GM23248 (cell line): ENCODE data around the gene PAQR5. TPM values are rescaled to one million over a fixed set of nuclear protein-coding genes. Genes with fewer than 3 reads are reported as not detected.

Source experiments
- DNase-seq: peaks from one replicate; pipeline ENCODE4 v3.0.0-alpha.2; 2015
- H2AFZ ChIP-seq: fragments of 200-600 bp; sonication (generic); 2 replicates; pipeline ENCODE4 v1.6.1; 2016; ENCODE audit warnings: antibody characterized with exemption
- H3F3A ChIP-seq: fragments of 200-600 bp; sonication (generic); 2 replicates; pipeline ENCODE4 v1.6.1; 2016; ENCODE audit warnings: mild to moderate bottlenecking, antibody characterized with exemption, mixed run types; ENCODE audit not compliant: insufficient read depth
- H3K27ac ChIP-seq: fragments of 200-600 bp; sonication (generic); 2 replicates; pipeline ENCODE4 v1.5.1; 2016; ENCODE audit warnings: mild to moderate bottlenecking
- H3K27me3 ChIP-seq: fragments of 200-600 bp; sonication (generic); replicated peaks from 2 replicates; pipeline ENCODE4 v1.6.1; 2016; ENCODE audit warnings: mild to moderate bottlenecking; ENCODE audit not compliant: insufficient read depth
- H3K36me3 ChIP-seq: fragments of 200-600 bp; sonication (generic); 2 replicates; pipeline ENCODE4 v1.6.1; 2016; ENCODE audit warnings: low read depth, mild to moderate bottlenecking
- H3K4me1 ChIP-seq: fragments of 200-600 bp; sonication (generic); 2 replicates; pipeline ENCODE4 v1.6.1; 2016; ENCODE audit warnings: mild to moderate bottlenecking; ENCODE audit not compliant: insufficient read depth
- H3K4me2 ChIP-seq: fragments of 200-600 bp; sonication (generic); one replicate; pipeline ENCODE4 v1.6.1; 2016; ENCODE audit warnings: mild to moderate bottlenecking; ENCODE audit not compliant: unreplicated experiment
- H3K4me3 ChIP-seq: fragments of 200-600 bp; sonication (generic); 2 replicates; pipeline ENCODE4 v1.5.1; 2016; ENCODE audit warnings: mild to moderate bottlenecking
- H3K79me2 ChIP-seq: fragments of 200-600 bp; sonication (generic); 2 replicates; pipeline ENCODE4 v1.6.1; 2016; ENCODE audit warnings: mild to moderate bottlenecking; ENCODE audit not compliant: insufficient read depth
- H3K9ac ChIP-seq: fragments of 200-600 bp; sonication (generic); 2 replicates; pipeline ENCODE4 v1.6.1; 2016; ENCODE audit warnings: mild to moderate bottlenecking
- H3K9me2 ChIP-seq: fragments of 200-600 bp; sonication (generic); 2 replicates; pipeline ENCODE4 v1.6.1; 2016; ENCODE audit warnings: mixed run types, mild to moderate bottlenecking, moderate library complexity; ENCODE audit not compliant: insufficient read depth
- H3K9me3 ChIP-seq: fragments of 200-600 bp; sonication (generic); one replicate; pipeline ENCODE4 v1.6.1; 2017; ENCODE audit warnings: low read depth
- H4K20me1 ChIP-seq: fragments of 200-600 bp; sonication (generic); 2 replicates; pipeline ENCODE4 v1.6.0; 2016; ENCODE audit not compliant: insufficient read depth
- EZH2 ChIP-seq: fragments of 200-600 bp; sonication (generic); IDR thresholded peaks from 2 replicates; pipeline ENCODE4 v1.6.1; 2018; ENCODE audit warnings: antibody characterized with exemption, mild to moderate bottlenecking; ENCODE audit not compliant: insufficient read depth, poor library complexity, severe bottlenecking
- EZH2phosphoT487 ChIP-seq: fragments of 200-600 bp; sonication (generic); IDR thresholded peaks from 2 replicates; pipeline ENCODE4 v1.6.1; 2018; ENCODE audit warnings: antibody characterized with exemption, moderate library complexity, mild to moderate bottlenecking, low read depth; ENCODE audit not compliant: insufficient read depth
- WGBS, 2 experiments: methylation state at CpG; one replicate each; pipeline ENCODE4 v1.1.6; 2015 to 2017; ENCODE audit warnings: low lambda C conversion rate in 2 of 2, low coverage in 1 of 2; ENCODE audit errors: missing lambda C conversion rate in 2 of 2; 5-methylcytosine and 5-hydroxymethylcytosine counted together
- in situ Hi-C: fragments of 300-500 bp; cut with MboI; formaldehyde crosslinking; loops from 2 replicates; pipeline ENCODE4 v1.15.0; 2020
- polyA plus RNA-seq: library from polyadenylated mRNA; unstranded; fragments of >200 nt; fragmentation: Nextera tagmentation; extraction: Ambion mirVana; gene quantifications from 2 replicates; pipeline ENCODE4 v1.2.1, GENCODE V29; 2016
- total RNA-seq: library from RNA; depleted of rRNA; stranded (reverse); fragments of >200 nt; shearing (Covaris generic); gene quantifications from 2 replicates; pipeline ENCODE4 v1.2.3, GENCODE V29; 2014

Gene PAQR5
- total and polyA plus RNA-seq, 2 experiments from 2014 or later: 3.8 to 5.7 TPM

- no peaks in the 10 kb centered on the region for H3F3A ChIP-seq
- no peaks in the 10 kb centered on the region for H3K36me3 ChIP-seq
- H3K9me2 ChIP-seq: no peaks in the 10 kb centered on the region
- H3K4me3 ChIP-seq: no peak overlapping the region
- no peak overlapping the region for H2AFZ ChIP-seq
- in situ Hi-C loops: no loop called here
- H3K27ac ChIP-seq: no peak overlapping the region
- H3K79me2 ChIP-seq: no peaks in the 10 kb centered on the region
- WGBS, 2 experiments: 64 to 70% methylated on average over 7 of the region's 7 CpGs
- H3K27me3 ChIP-seq: no peaks in the 10 kb centered on the region
- no peaks in the 10 kb centered on the region for H4K20me1 ChIP-seq
- no peaks in the 10 kb centered on the region for H3K9me3 ChIP-seq
- H3K9ac ChIP-seq: no peak overlapping the region
- TF ChIP-seq EZH2: no peak
- no peak for TF ChIP-seq EZH2phosphoT487
- no peaks in the 10 kb centered on the region for H3K4me1 ChIP-seq
- no peak for DNase-seq
- no peak overlapping the region for H3K4me2 ChIP-seq
Measured at GRCh38 chr15:69320977-69321554, 22.4 kb downstream of the PAQR5 start.

GRCh38 chr15:69323893-69324430 lies 25.2 kb downstream of the PAQR5 start:
- DNase-seq: peak; percentile 10
- no peak for TF ChIP-seq EZH2phosphoT487
- no peak overlapping the region for H3K4me2 ChIP-seq

DNA sequence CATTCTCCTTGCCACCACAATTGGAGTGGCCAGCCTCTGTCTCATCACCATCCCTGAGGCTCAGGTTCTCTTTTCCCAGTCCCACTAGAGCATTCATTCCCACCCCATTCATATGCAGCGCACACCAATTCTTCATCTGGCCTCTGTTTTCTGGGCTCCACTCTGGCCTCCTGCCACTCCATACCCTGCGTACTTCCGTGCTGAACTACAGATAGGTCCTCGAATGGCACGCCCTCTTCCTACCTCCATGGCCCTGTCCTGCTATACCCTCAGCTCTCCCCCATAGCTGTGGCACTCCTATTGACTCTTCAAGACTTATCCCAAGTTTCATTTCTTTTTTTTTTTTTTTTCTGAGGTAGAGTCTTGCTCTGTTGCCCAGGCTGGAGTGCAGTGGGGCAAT lies 25.9 kb downstream of the PAQR5 start:
- Histone ChIP-seq H3K36me3 (no peaks in the 10 kb centered on the region), H3K9ac (no peak overlapping the region), H3K79me2 (no peaks in the 10 kb centered on the region), H3K4me3 (no peak overlapping the region), H3K27me3 (no peaks in the 10 kb centered on the region), H3K9me2 (no peaks in the 10 kb centered on the region), H3K4me1 (no peaks in the 10 kb centered on the region), H4K20me1 (no peaks in the 10 kb centered on the region), H3K27ac (no peak overlapping the region), H3K9me3 (no peaks in the 10 kb centered on the region), H3F3A (no peaks in the 10 kb centered on the region), H2AFZ (no peak overlapping the region), H3K4me2 (no peak overlapping the region)
- in situ Hi-C loops: no loop called here
- DNase-seq: no peak
- TF ChIP-seq EZH2phosphoT487 (no peak), EZH2 (no peak)
- WGBS, 2 experiments: 87 to 91% methylated on average over 5 of the region's 5 CpGs

More at GRCh38 chr15:69323893-69324430, 25.2 kb downstream of the PAQR5 start:
- H3K4me1 ChIP-seq: no peaks in the 10 kb centered on the region
- no peaks in the 10 kb centered on the region for H4K20me1 ChIP-seq
- no peaks in the 10 kb centered on the region for H3K9me3 ChIP-seq
- no peaks in the 10 kb centered on the region for H3K79me2 ChIP-seq
- H2AFZ ChIP-seq: no peak overlapping the region
- 39 to 43% methylated on average over 5 of the region's 5 CpGs for WGBS, 2 experiments
- in situ Hi-C loops: no loop called here
- no peak overlapping the region for H3K27ac ChIP-seq
- H3F3A ChIP-seq: no peaks in the 10 kb centered on the region
- no peaks in the 10 kb centered on the region for H3K36me3 ChIP-seq
- no peaks in the 10 kb centered on the region for H3K9me2 ChIP-seq
- no peak overlapping the region for H3K9ac ChIP-seq
- H3K4me3 ChIP-seq: no peak overlapping the region
- H3K27me3 ChIP-seq: no peaks in the 10 kb centered on the region

GRCh38 chr15:69325456-69325971 lies 26.8 kb downstream of the PAQR5 start:
- H3K27me3 ChIP-seq: no peaks in the 10 kb centered on the region
- H3K4me1 ChIP-seq: no peaks in the 10 kb centered on the region
- in situ Hi-C loops: no loop called here
- no peak overlapping the region for H3K4me3 ChIP-seq
- no peak overlapping the region for H3K4me2 ChIP-seq
- DNase-seq: no peak
- no peaks in the 10 kb centered on the region for H3K9me2 ChIP-seq
- H3K79me2 ChIP-seq: no peaks in the 10 kb centered on the region
- no peak for TF ChIP-seq EZH2phosphoT487
- no peak for TF ChIP-seq EZH2
- H3K27ac ChIP-seq: no peak overlapping the region
- no peak overlapping the region for H2AFZ ChIP-seq
- no peaks in the 10 kb centered on the region for H3F3A ChIP-seq
- H3K36me3 ChIP-seq: no peaks in the 10 kb centered on the region
- no peaks in the 10 kb centered on the region for H3K9me3 ChIP-seq
- H4K20me1 ChIP-seq: no peaks in the 10 kb centered on the region
- WGBS, 2 experiments: 74 to 78% methylated on average over 7 of the region's 7 CpGs
- H3K9ac ChIP-seq: no peak overlapping the region

DNA sequence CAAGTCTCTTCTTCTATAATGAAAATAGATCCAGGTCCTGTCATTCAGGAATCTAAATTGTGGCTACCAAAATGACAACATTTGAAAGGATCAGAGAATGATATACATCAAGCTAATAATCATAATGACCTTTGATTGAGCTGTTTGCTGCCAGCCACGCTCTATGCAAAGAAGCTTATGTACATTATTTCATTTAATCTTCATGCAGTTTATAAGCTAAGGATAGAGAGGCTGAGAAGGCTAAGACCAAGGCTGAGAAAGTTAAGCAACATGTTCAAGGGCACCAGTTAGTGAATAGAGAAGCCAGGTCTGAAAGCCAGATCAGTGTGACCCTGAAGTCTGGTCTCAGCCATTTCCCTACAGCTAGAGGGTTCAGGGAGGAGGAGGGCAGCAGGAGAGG lies 29.4 kb downstream of the PAQR5 start:
- Histone ChIP-seq H2AFZ (no peak overlapping the region), H3K9me3 (no peaks in the 10 kb centered on the region), H3K4me1 (no peaks in the 10 kb centered on the region), H3K9ac (no peak overlapping the region), H3K27me3 (no peaks in the 10 kb centered on the region), H3K4me2 (no peak overlapping the region), H3K4me3 (no peak overlapping the region), H3K9me2 (no peaks in the 10 kb centered on the region), H3K27ac (no peak overlapping the region), H3K36me3 (no peaks in the 10 kb centered on the region), H4K20me1 (no peaks in the 10 kb centered on the region), H3K79me2 (no peaks in the 10 kb centered on the region), H3F3A (no peaks in the 10 kb centered on the region)
- DNase-seq: no peak
- in situ Hi-C loops: no loop called here
- 79 to 89% methylated on average over 1 of the region's 1 CpG for WGBS, 2 experiments
- TF ChIP-seq EZH2phosphoT487 (no peak), EZH2 (no peak)
